ENCODE data around the gene RABEPK.

DNA sequence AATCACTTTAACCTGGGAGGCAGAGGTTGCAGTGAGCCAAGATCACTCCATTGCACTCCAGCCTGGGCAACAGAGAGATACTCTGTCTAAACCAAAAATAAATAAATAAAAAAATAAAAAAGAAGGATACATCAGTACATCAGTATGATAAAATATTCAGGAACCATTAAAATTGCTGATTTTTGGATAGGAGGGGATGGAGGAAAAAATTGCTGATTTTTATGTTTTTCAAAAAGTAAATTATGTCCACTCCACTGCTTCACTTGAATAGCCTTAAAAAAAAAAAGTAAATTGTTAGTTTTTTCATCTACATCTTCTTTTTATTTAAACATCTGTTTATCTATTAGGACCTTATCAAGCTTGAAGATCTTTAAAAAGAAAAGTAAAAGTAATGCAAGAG lies 53.9 kb downstream of the RABEPK start:
- TF ChIP-seq, protein P1, sequence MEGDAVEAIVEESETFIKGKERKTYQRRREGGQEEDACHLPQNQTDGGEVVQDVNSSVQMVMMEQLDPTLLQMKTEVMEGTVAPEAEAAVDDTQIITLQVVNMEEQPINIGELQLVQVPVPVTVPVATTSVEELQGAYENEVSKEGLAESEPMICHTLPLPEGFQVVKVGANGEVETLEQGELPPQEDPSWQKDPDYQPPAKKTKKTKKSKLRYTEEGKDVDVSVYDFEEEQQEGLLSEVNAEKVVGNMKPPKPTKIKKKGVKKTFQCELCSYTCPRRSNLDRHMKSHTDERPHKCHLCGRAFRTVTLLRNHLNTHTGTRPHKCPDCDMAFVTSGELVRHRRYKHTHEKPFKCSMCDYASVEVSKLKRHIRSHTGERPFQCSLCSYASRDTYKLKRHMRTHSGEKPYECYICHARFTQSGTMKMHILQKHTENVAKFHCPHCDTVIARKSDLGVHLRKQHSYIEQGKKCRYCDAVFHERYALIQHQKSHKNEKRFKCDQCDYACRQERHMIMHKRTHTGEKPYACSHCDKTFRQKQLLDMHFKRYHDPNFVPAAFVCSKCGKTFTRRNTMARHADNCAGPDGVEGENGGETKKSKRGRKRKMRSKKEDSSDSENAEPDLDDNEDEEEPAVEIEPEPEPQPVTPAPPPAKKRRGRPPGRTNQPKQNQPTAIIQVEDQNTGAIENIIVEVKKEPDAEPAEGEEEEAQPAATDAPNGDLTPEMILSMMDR (IDR thresholded peaks at IDR 0.05), result no peak
- no peak for TF ChIP-seq POLR2A (IDR thresholded peaks at IDR 0.05)

All from transverse colon (tissue), 3 donors.